Gastroesophageal sphincter (tissue), 4 donors: ENCODE data around the gene SAC3D1. TPM values are rescaled to one million over a fixed set of nuclear protein-coding genes. Genes with fewer than 3 reads are reported as not detected.

Experiments
- ATAC-seq: fragments of 150-250 bp; one replicate; pipeline ENCODE4 v1.9.1; 2016; ENCODE audit warnings: mild to moderate bottlenecking, moderate library complexity
- H3K27ac ChIP-seq, 4 donors: fragments of 200-600 bp; sonication (generic) in 3 of 4; 1 replicate in 3 of 4; 2 replicates in 1 of 4; pipeline ENCODE4 v1.5.1; 2016 to 2019
- H3K27me3 ChIP-seq: fragments of 200-600 bp; sonication (generic); one replicate; pipeline ENCODE4 v1.5.1; 2019
- H3K36me3 ChIP-seq, 2 donors: fragments of 200-600 bp; sonication (generic); one replicate each; pipeline ENCODE4 v1.5.1; 2019; ENCODE audit warnings: control low read depth in 1 of 2
- H3K4me1 ChIP-seq, 3 donors: fragments of 200-600 bp; sonication (generic); 1 replicate in 2 of 3; 2 replicates in 1 of 3; pipeline ENCODE4 v1.5.1; 2016 to 2019; ENCODE audit warnings: control low read depth in 2 of 3
- H3K4me3 ChIP-seq, 2 donors: fragments of 200-600 bp; sonication (generic); one replicate each; pipeline ENCODE4 v1.5.1; 2019; ENCODE audit warnings: mild to moderate bottlenecking in 1 of 2, moderate library complexity in 1 of 2
- H3K9me3 ChIP-seq, 3 donors: fragments of 200-600 bp; sonication (generic); one replicate each; pipeline ENCODE4 v1.5.1; 2017 to 2019; ENCODE audit warnings: control low read depth in 2 of 3
- EP300 ChIP-seq: sonication (generic); formaldehyde crosslinking; IDR thresholded peaks from one replicate; pipeline ENCODE4 v1.6.1; 2017; ENCODE audit warnings: antibody characterized with exemption, mild to moderate bottlenecking
- POLR2A ChIP-seq, 2 donors: fragments of 450-650 bp; IDR thresholded peaks; one replicate each; pipeline ENCODE4 v1.6.1; 2017; ENCODE audit warnings: antibody characterized with exemption in 2 of 2, mild to moderate bottlenecking in 2 of 2, moderate library complexity in 1 of 2
- POLR2AphosphoS5 ChIP-seq: sonication (generic); formaldehyde crosslinking; IDR thresholded peaks from one replicate; pipeline ENCODE4 v1.6.1; 2017; ENCODE audit warnings: antibody characterized with exemption
- WGBS, 2 donors: methylation state at CpG; one replicate each; pipeline ENCODE4 v1.1.5; 2018; ENCODE audit warnings: low coverage in 1 of 2; 5-methylcytosine and 5-hydroxymethylcytosine counted together
- small RNA-seq, 4 donors: library from RNA; depleted of rRNA; stranded (forward); fragments of <200 nt; gene quantifications; one replicate each; pipeline ENCODE3, GENCODE V24; 2016
- total RNA-seq, 4 donors: library from RNA; depleted of rRNA; stranded (reverse); fragments of >200 nt; gene quantifications; one replicate each; pipeline ENCODE4 v1.1.0, GENCODE V29; 2016
- TF ChIP-seq, protein P1 (sequence below), 4 experiments: fragments of 200-600 bp in 2 of 4; fragments of 450-650 bp in 2 of 4; sonication (generic) in 1 of 4; IDR thresholded peaks; one replicate each; pipeline ENCODE4 v1.5.1; 2017 to 2019; ENCODE audit warnings: antibody characterized with exemption in 4 of 4, mild to moderate bottlenecking in 2 of 4, moderate library complexity in 2 of 4

Gene SAC3D1
- total RNA-seq, 4 donors from 2014 or later, result 4.7 to 13.6 (median 12.7) TPM

DNA sequence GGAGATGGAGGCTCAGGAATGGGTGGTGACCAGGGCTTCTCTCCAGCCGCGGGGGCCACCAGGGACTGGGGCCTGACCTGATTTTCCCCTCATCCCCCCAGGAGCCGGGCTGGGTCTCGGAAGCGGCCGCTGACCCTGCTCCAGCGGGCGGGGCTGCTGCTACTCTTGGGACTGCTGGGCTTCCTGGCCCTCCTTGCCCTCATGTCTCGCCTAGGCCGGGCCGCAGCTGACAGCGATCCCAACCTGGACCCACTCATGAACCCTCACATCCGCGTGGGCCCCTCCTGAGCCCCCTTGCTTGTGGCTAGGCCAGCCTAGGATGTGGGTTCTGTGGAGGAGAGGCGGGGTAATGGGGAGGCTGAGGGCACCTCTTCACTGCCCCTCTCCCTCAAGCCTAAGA, 46.8 kb downstream of the SAC3D1 start:
- WGBS, 2 donors, result no CpG with 5 or more reads among the region's 15 CpGs
- H3K36me3 ChIP-seq, result peaks cover 0 to 51% of the 10 kb centered on the region in 2 donors

DNA sequence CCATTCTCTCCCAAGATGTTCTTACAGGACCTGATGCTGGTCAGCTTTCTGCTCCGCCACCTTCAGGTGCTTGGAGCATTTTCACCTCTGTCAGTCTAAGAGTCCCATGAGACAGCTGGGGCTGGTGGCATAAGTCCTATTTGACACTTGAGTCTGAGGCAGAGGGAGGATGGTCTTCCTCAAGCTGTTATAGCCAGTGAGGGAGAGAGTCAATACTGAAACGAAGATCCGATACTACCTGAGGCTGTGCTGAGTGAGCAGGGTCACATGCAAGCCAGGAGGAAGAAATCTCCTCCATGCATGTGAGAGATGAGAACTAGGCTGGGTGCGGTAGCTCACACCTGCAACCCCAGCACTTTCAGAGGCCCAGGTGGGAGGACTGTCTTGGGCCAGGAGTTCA, 48.6 kb downstream of the SAC3D1 start:
- Histone ChIP-seq H3K9me3 (no peaks in the 10 kb centered on the region), H3K27ac (no peak overlapping the region), H3K27me3 (no peaks in the 10 kb centered on the region), H3K36me3 (peaks cover 0 to 51% of the 10 kb centered on the region in 2 donors), H3K4me3 (no peak overlapping the region), H3K4me1 (peaks cover 0 to 14% (median 7%) of the 10 kb centered on the region in 3 donors)
- WGBS, 2 donors, result 95% methylated on average over 3 of the region's 4 CpGs; no CpG with 5 or more reads in 1 of the 2 donors
- TF ChIP-seq POLR2AphosphoS5 (no peak), POLR2A (IDR thresholded peaks at IDR 0.05) (no peak), EP300 (no peak)
- TF ChIP-seq, protein P1, sequence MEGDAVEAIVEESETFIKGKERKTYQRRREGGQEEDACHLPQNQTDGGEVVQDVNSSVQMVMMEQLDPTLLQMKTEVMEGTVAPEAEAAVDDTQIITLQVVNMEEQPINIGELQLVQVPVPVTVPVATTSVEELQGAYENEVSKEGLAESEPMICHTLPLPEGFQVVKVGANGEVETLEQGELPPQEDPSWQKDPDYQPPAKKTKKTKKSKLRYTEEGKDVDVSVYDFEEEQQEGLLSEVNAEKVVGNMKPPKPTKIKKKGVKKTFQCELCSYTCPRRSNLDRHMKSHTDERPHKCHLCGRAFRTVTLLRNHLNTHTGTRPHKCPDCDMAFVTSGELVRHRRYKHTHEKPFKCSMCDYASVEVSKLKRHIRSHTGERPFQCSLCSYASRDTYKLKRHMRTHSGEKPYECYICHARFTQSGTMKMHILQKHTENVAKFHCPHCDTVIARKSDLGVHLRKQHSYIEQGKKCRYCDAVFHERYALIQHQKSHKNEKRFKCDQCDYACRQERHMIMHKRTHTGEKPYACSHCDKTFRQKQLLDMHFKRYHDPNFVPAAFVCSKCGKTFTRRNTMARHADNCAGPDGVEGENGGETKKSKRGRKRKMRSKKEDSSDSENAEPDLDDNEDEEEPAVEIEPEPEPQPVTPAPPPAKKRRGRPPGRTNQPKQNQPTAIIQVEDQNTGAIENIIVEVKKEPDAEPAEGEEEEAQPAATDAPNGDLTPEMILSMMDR (IDR thresholded peaks at IDR 0.05), result no peak
- no peak for ATAC-seq

More for the DNA sequence above, 46.8 kb downstream of the SAC3D1 start:
- ATAC-seq, result no peak
- Histone ChIP-seq H3K27me3 (no peaks in the 10 kb centered on the region), H3K9me3 (no peaks in the 10 kb centered on the region), H3K4me1 (peaks cover 0 to 24% (median 14%) of the 10 kb centered on the region in 3 donors), H3K27ac (no peak overlapping the region), H3K4me3 (no peak overlapping the region)
- TF ChIP-seq POLR2AphosphoS5 (no peak), EP300 (no peak), POLR2A (IDR thresholded peaks at IDR 0.05) (no peak)
- TF ChIP-seq, protein P1 (IDR thresholded peaks at IDR 0.05), result no peak

DNA sequence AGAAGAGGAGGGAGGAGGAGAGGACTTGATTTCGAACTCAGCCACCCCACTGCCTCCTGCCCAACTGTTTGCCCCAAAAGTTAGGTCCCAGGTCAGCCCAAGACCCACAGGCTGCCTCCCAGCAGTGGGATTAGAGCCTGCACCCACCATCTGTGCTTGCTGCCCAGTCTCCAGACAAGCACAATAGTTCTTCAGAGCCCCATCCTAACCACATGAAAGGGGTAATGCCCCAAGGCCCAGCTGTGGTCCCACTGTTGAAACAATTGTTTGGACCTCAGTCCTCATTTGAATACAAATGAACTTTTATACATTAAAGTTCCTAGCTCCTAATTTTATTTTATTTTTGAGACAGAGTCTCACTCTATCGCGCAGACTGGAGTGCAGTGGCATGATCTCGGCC, 49.6 kb downstream of the SAC3D1 start:
- ATAC-seq, result no peak
- no peaks in the 10 kb centered on the region for H3K9me3 ChIP-seq
- H3K27ac ChIP-seq, result no peak overlapping the region
- no peaks in the 10 kb centered on the region for H3K27me3 ChIP-seq
- peaks cover 0 to 7% (median under 1%) of the 10 kb centered on the region in 3 donors for H3K4me1 ChIP-seq
- no peak overlapping the region for H3K4me3 ChIP-seq
- 97 to 98% methylated on average over 3 to 4 of the region's 4 CpGs for WGBS, 2 donors
- TF ChIP-seq EP300, result no peak
- no peak for TF ChIP-seq POLR2AphosphoS5
- no peak for TF ChIP-seq POLR2A (IDR thresholded peaks at IDR 0.05)
- TF ChIP-seq, protein P1 (IDR thresholded peaks at IDR 0.05), result no peak
- peaks cover 0 to 44% of the 10 kb centered on the region in 2 donors for H3K36me3 ChIP-seq

Small RNA genes lying within 50 kb of the gene (small RNA-seq; reads per million reads assigned to genes)
- gene MIR6879, result 0 to 0.37 (median 0.09) reads per million in 4 donors
- 0 reads per million in 4 donors for gene SNX15

Other genes starting within 250 kb of the SAC3D1 start
- gene MAP4K2, start 238.0 kb upstream of the SAC3D1 start, total RNA-seq, result 10 to 100 TPM; 17.6 to 24.0 (median 19.6) TPM
- gene MEN1, start 230.7 kb upstream of the SAC3D1 start, total RNA-seq, result 10 to 100 TPM in 2 of 4 donors, 1 to 10 TPM in 2; 7.1 to 20.9 (median 11.6) TPM
- gene CDC42BPG, start 196.6 kb upstream of the SAC3D1 start, total RNA-seq, result under 1 TPM; 0.08 to 0.94 (median 0.22) TPM
- gene EHD1, start 162.6 kb upstream of the SAC3D1 start, total RNA-seq, result 100 to 1,000 TPM in 2 of 4 donors, 10 to 100 TPM in 2; 92.1 to 188 (median 101) TPM
- gene ATG2A, start 124.0 kb upstream of the SAC3D1 start, total RNA-seq, result 10 to 100 TPM; 18.8 to 27.2 (median 26.3) TPM
- 10 to 100 TPM; 20.3 to 41.2 (median 27.0) TPM for gene PPP2R5B, start 116.5 kb upstream of the SAC3D1 start, total RNA-seq
- gene GPHA2, start 105.3 kb upstream of the SAC3D1 start, total RNA-seq, result not detected
- gene MAJIN, start 69.1 kb upstream of the SAC3D1 start, total RNA-seq, result not detected
- 1 to 10 TPM; 1.5 to 3.4 (median 1.6) TPM for gene BATF2, start 44.2 kb upstream of the SAC3D1 start, total RNA-seq
- 100 to 1,000 TPM; 158 to 220 (median 179) TPM for gene ARL2, start 27.1 kb upstream of the SAC3D1 start, total RNA-seq
- gene SNX15, start 13.8 kb upstream of the SAC3D1 start, total RNA-seq, result 10 to 100 TPM; 23.6 to 42.5 (median 30.1) TPM
- 10 to 100 TPM; 21.8 to 38.5 (median 29.0) TPM for gene NAALADL1, start 17.3 kb downstream of the SAC3D1 start, total RNA-seq
- gene CDCA5, start 42.8 kb downstream of the SAC3D1 start, total RNA-seq, result 1 to 10 TPM in 2 of 4 donors, under 1 TPM in 2; 0.78 to 1.7 (median 0.99) TPM
- gene ZFPL1, start 43.0 kb downstream of the SAC3D1 start, total RNA-seq, result 10 to 100 TPM; 26.3 to 43.9 (median 33.3) TPM
- 100 to 1,000 TPM; 374 to 526 (median 407) TPM for gene VPS51, start 55.0 kb downstream of the SAC3D1 start, total RNA-seq
- gene TM7SF2, start 70.7 kb downstream of the SAC3D1 start, total RNA-seq, result 10 to 100 TPM in 3 of 4 donors, 1 to 10 TPM in 1; 7.1 to 25.2 (median 18.3) TPM
- gene ZNHIT2, start 76.5 kb downstream of the SAC3D1 start, total RNA-seq, result 10 to 100 TPM; 13.6 to 19.1 (median 15.4) TPM
- gene FAU, start 80.9 kb downstream of the SAC3D1 start, total RNA-seq, result 100 to 1,000 TPM; 464 to 971 (median 566) TPM
- 100 to 1,000 TPM in 1 of 4 donors, 10 to 100 TPM in 3; 83.9 to 114 (median 94.1) TPM for gene MRPL49, start 81.1 kb downstream of the SAC3D1 start, total RNA-seq
- 10 to 100 TPM; 19.0 to 38.7 (median 26.0) TPM for gene SYVN1, start 93.3 kb downstream of the SAC3D1 start, total RNA-seq
- not detected for gene SPDYC, start 129.0 kb downstream of the SAC3D1 start, total RNA-seq
- 100 to 1,000 TPM; 100 to 196 (median 156) TPM for gene CAPN1, start 140.7 kb downstream of the SAC3D1 start, total RNA-seq
- gene POLA2, start 220.8 kb downstream of the SAC3D1 start, total RNA-seq, result 10 to 100 TPM in 2 of 4 donors, 1 to 10 TPM in 2; 7.7 to 18.5 (median 13.2) TPM